ENCODE measurements around the gene TRNT1.

DNA sequence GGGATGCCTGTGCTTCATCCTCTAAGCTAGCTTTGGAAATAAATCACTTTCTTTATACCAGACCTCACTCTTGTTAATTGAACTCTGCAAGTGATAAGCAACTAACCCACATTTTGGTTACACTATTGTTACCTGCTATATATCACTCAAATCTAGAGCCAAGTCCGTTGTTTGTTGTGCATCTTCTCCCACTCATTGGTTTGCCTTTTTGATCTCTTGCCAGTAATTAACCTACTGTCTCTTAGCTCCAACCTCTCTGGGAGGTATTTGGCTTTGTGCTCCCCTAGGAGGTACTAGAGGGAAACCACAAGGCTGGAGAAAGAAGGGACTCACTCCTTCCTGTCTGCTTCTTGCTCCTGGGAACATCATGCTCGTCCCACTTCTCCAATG, 65.5 kb downstream of the TRNT1 start:
- TF ChIP-seq POLR2AphosphoS5 (IDR thresholded peaks at IDR 0.05) (no peak), POLR2A (IDR thresholded peaks at IDR 0.05) (no peak)
- TF ChIP-seq, protein P1, sequence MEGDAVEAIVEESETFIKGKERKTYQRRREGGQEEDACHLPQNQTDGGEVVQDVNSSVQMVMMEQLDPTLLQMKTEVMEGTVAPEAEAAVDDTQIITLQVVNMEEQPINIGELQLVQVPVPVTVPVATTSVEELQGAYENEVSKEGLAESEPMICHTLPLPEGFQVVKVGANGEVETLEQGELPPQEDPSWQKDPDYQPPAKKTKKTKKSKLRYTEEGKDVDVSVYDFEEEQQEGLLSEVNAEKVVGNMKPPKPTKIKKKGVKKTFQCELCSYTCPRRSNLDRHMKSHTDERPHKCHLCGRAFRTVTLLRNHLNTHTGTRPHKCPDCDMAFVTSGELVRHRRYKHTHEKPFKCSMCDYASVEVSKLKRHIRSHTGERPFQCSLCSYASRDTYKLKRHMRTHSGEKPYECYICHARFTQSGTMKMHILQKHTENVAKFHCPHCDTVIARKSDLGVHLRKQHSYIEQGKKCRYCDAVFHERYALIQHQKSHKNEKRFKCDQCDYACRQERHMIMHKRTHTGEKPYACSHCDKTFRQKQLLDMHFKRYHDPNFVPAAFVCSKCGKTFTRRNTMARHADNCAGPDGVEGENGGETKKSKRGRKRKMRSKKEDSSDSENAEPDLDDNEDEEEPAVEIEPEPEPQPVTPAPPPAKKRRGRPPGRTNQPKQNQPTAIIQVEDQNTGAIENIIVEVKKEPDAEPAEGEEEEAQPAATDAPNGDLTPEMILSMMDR (IDR thresholded peaks at IDR 0.05): no peak

Data from prostate gland (tissue), 2 donors.